Neuron (in vitro differentiated cells): ENCODE measurements around the gene ABHD12.

Experiments used
- H2AFZ ChIP-seq: one replicate; pipeline ENCODE4 v1.6.1; 2013; ENCODE audit warnings: low read depth, mild to moderate bottlenecking, inconsistent platforms, low read length, moderate library complexity
- H3K27me3 ChIP-seq: one replicate; pipeline ENCODE4 v1.6.1; 2013; ENCODE audit warnings: low read length; ENCODE audit not compliant: insufficient read depth
- H3K36me3 ChIP-seq: one replicate; pipeline ENCODE4 v1.6.1; 2013; ENCODE audit warnings: low read length; ENCODE audit not compliant: insufficient read depth
- H3K4me1 ChIP-seq: one replicate; pipeline ENCODE4 v1.6.1; 2013; ENCODE audit warnings: low read length; ENCODE audit not compliant: insufficient read depth
- H3K4me3 ChIP-seq: 2 replicates; pipeline ENCODE4 v1.5.1; 2013; ENCODE audit warnings: mild to moderate bottlenecking, low read length, moderate library complexity
- H3K9me3 ChIP-seq: one replicate; pipeline ENCODE4 v1.6.1; 2013; ENCODE audit warnings: low read length

ABHD12 gene

GRCh38 chr20:25310268-25310920 is 80.2 kb downstream of the ABHD12 start:
- Histone ChIP-seq H3K36me3 (peaks cover 4% of the 10 kb centered on the region), H2AFZ (no peak overlapping the region), H3K27me3 (no peaks in the 10 kb centered on the region), H3K4me1 (peaks cover 16% of the 10 kb centered on the region), H3K9me3 (no peaks in the 10 kb centered on the region), H3K4me3 (no peak overlapping the region)

- no peaks in the 10 kb centered on the region for H3K9me3 ChIP-seq
- H3K4me3 ChIP-seq = no peak overlapping the region
- H3K27me3 ChIP-seq = no peaks in the 10 kb centered on the region
- H3K4me1 ChIP-seq = peaks cover 16% of the 10 kb centered on the region
- peaks cover 4% of the 10 kb centered on the region for H3K36me3 ChIP-seq
- no peak overlapping the region for H2AFZ ChIP-seq
Observed at GRCh38 chr20:25309395-25310267, 81.0 kb downstream of the ABHD12 start.

- H3K4me3 ChIP-seq = no peak overlapping the region
- H3K9me3 ChIP-seq = no peaks in the 10 kb centered on the region
- H3K4me1 ChIP-seq = peaks cover 16% of the 10 kb centered on the region
- H3K36me3 ChIP-seq = peaks cover 6% of the 10 kb centered on the region
- H3K27me3 ChIP-seq = no peaks in the 10 kb centered on the region
- no peak overlapping the region for H2AFZ ChIP-seq
Observed at GRCh38 chr20:25308671-25309394, 81.8 kb downstream of the ABHD12 start.

GRCh38 chr20:25308083-25308491 is 82.5 kb downstream of the ABHD12 start:
- Histone ChIP-seq H3K27me3 (no peaks in the 10 kb centered on the region), H3K4me1 (peaks cover 13% of the 10 kb centered on the region), H3K36me3 (peaks cover 10% of the 10 kb centered on the region), H2AFZ (no peak overlapping the region), H3K9me3 (no peaks in the 10 kb centered on the region), H3K4me3 (no peak overlapping the region)

- peaks cover 13% of the 10 kb centered on the region for H3K4me1 ChIP-seq
- H2AFZ ChIP-seq = no peak overlapping the region
- H3K4me3 ChIP-seq = no peak overlapping the region
- H3K36me3 ChIP-seq = peaks cover 10% of the 10 kb centered on the region
- no peaks in the 10 kb centered on the region for H3K27me3 ChIP-seq
- H3K9me3 ChIP-seq = no peaks in the 10 kb centered on the region
Observed at GRCh38 chr20:25306991-25307903, 83.4 kb downstream of the ABHD12 start.

GRCh38 chr20:25304025-25304549 is 86.5 kb downstream of the ABHD12 start:
- Histone ChIP-seq H3K27me3 (no peaks in the 10 kb centered on the region), H3K4me1 (no peaks in the 10 kb centered on the region), H2AFZ (no peak overlapping the region), H3K4me3 (no peak overlapping the region), H3K9me3 (no peaks in the 10 kb centered on the region), H3K36me3 (peaks cover 16% of the 10 kb centered on the region)

GRCh38 chr20:25303292-25304024 is 87.2 kb downstream of the ABHD12 start:
- H3K27me3 ChIP-seq = no peaks in the 10 kb centered on the region
- no peaks in the 10 kb centered on the region for H3K4me1 ChIP-seq
- peaks cover 16% of the 10 kb centered on the region for H3K36me3 ChIP-seq
- H2AFZ ChIP-seq = no peak overlapping the region
- H3K4me3 ChIP-seq = no peak overlapping the region
- no peaks in the 10 kb centered on the region for H3K9me3 ChIP-seq

GRCh38 chr20:25302596-25302995 is 88.0 kb downstream of the ABHD12 start:
- Histone ChIP-seq H3K9me3 (no peaks in the 10 kb centered on the region), H3K36me3 (peaks cover 20% of the 10 kb centered on the region), H3K4me1 (no peaks in the 10 kb centered on the region), H2AFZ (no peak overlapping the region), H3K27me3 (no peaks in the 10 kb centered on the region), H3K4me3 (no peak overlapping the region)

GRCh38 chr20:25301357-25301920 is 89.2 kb downstream of the ABHD12 start:
- Histone ChIP-seq H3K9me3 (no peaks in the 10 kb centered on the region), H3K4me1 (no peaks in the 10 kb centered on the region), H3K4me3 (no peak overlapping the region), H3K27me3 (no peaks in the 10 kb centered on the region), H3K36me3 (peaks cover 30% of the 10 kb centered on the region), H2AFZ (no peak overlapping the region)

GRCh38 chr20:25300496-25301170 is 90.0 kb downstream of the ABHD12 start:
- H3K27me3 ChIP-seq = no peaks in the 10 kb centered on the region
- peaks cover 35% of the 10 kb centered on the region for H3K36me3 ChIP-seq
- H2AFZ ChIP-seq = no peak overlapping the region
- H3K4me3 ChIP-seq = no peak overlapping the region
- H3K9me3 ChIP-seq = no peaks in the 10 kb centered on the region
- H3K4me1 ChIP-seq = no peaks in the 10 kb centered on the region

- Histone ChIP-seq H3K4me3 (no peak overlapping the region), H3K4me1 (no peaks in the 10 kb centered on the region), H3K9me3 (no peaks in the 10 kb centered on the region), H2AFZ (no peak overlapping the region), H3K27me3 (no peaks in the 10 kb centered on the region), H3K36me3 (peaks cover 41% of the 10 kb centered on the region)
Observed at GRCh38 chr20:25299806-25300205, 90.8 kb downstream of the ABHD12 start.
